Anterior cingulate cortex (tissue), 58 donors: Measurements from ENCODE around the gene RAB22A.

Experiments used
- DNase-seq, 58 donors: peaks; one replicate each; lab custom pipeline; 2025; lab: John Stamatoyannopoulos, UW

The RAB22A gene

DNA sequence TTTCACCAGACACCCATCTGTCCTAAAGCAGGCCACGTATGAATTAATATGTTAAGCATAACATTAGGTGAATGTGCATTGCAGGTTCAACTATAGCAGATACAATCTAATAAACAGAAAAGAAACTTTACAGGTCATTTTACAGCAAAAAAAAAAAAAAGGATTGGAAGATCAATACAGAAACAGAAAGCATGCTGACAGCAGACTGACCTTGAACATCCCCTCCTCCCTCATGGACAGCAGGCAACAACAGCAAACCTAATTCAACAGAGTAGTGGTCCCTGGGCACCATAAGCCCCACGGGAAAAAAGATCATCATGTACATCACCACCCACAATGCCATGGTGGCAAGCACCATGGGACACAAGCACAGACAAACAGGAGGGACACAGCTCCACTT lies 12.1 kb upstream of the RAB22A start:
- no peak for DNase-seq

DNA sequence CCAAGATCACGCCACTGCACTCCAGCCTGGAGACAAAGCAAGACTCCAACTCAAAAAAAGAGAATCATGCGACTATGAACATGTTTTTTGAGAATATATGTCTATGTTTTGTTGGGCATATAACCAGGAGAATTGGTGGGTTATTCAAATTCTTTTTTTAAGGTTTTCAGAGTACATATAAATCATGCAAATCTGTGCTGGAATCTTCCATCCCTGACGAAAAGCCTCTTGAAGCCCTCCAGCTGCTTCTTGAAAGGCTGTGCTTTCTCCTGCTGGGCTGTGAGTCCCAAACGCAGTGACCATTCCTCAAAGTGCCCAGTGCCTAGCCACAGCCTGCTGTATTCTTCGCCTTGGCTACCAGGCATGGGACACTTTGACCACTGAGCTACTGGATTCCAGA lies 9.2 kb upstream of the RAB22A start:
- no peak for DNase-seq

DNA sequence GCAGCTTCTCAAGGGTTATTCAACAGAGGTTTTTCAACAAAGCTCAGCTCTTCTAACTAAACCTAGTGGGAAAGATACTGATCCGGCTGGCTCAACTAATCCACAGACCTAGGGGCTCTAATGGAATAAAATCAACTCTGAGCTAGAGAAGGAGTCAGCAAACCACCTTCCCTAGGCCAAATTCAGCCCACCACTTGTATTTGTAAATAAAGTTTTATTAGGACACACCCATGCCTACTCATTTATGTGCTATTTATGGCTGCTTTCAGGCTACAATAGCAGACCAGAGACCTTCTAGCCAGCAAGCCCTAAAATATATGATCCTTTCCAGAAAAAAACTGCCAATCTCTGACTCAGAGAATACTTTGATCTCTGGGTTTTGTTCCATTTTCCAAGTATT lies 6.0 kb upstream of the RAB22A start:
- DNase-seq, result no peak

GRCh38 chr20:58305061-58305460 lies 4.5 kb upstream of the RAB22A start:
- no peak for DNase-seq

- DNase-seq, result peak in 5 of 58 donors; percentile 3 to 25 (median 7)
These were observed 2.9 kb upstream of the RAB22A start for GRCh38 chr20:58306421-58307261.

DNA sequence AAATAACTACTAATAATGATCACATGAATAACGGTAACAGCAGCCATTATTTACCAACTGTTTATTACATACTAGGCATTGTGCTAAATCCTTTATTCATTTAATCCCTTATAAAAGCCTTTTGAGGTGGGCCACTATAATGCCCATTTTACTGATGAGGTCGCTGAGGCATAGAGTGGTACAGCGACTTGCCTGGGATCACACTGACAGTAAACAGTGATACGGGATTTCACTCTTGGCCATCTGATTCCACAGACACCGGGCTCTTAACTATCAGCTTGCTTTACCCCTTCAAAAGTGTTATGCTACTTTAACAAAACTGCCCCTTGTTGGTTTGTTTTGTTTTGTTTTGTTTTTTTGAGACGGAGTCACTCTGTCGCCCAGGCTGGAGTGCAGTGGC lies 2.2 kb upstream of the RAB22A start:
- DNase-seq, result no peak

- DNase-seq, result no peak
These were observed 1.2 kb upstream of the RAB22A start for GRCh38 chr20:58308290-58308679.

DNA sequence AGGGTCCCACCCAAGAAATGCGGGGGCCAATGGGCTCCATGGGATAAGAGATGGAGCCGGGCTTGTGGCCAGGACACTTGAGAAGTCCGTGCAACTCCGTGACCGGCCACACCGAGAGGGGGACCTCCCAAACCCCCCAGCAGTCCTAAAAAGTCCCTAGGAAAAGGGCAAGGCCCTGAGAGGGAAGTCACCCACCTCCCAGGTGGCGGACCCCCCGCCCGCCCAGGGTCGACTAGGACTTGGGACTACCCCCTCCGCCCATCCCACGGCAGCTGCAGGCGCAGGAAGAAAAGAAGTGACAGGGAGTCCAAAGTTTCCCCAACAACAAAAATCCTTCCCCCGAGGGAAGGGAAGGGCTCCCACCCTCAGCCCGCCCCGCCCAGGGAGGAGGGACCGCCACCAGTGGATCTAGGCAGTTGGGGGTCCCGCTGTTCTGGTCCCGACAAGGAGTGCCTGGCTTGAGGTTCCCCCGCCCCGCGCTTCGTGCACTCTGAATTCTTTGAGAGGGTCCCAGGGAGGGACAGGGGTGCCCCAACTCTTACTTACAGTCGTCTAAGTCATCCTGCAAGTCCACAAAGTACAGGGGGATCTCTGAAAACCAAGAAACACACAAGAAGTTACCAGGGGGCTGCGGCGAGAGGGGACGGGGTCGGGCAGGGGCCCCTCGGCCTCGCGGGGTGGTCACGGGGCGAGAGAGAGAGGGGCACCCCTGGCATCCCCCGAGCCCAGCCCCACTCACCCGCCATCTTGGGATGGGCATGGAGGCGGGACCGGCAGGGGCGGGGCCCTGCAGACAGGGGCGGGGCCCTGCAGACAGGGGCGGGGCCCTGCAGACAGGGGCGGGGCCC lies 611 bp upstream of the RAB22A start:
- DNase-seq, result peak in 42 of 58 donors; percentile 9 to 79 (median 54)

DNA sequence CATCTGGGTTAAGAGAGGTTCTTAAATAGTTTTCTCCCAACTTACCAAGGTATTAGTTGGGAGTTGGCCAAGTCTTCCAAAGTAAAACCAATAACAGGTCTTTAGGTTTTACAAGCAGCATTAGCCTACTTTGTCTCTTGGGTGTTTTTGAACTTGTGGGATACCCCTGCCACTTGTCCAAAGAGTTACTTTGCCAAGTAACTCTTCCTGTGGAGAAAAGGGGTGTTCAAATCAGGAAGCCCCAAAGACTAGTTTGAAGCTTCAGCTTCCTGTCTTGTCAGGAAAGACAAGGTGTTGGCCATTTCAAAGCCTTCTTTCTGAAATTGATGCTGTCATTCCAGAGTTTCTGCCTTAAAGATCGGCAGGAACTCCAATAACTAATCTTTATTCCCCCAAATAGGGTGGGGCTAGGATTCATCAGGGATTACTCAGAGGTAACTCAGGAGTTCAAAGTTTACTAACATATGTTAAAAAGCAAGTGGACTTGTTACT lies 822 bp downstream of the RAB22A start:
- no peak for DNase-seq

DNA sequence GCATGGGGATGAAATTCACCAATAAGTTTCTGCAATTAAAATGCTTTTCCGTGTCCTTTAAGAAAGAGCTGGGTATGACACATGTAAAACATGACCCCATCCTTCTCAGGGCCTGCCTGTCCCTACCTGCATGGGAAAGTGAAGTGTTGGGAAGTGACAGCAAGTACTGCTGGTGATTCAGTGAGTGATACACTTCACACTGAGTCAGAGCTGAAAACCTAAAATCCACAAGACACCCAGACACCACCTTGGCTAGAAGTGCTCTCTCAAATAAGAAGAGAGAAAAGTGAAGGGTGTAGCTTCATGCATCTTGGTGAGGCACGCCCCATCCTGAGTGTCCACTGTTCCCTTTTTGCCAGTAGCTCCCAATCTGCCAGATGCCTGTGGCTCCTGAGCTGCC lies 3.3 kb downstream of the RAB22A start:
- DNase-seq, result no peak

DNA sequence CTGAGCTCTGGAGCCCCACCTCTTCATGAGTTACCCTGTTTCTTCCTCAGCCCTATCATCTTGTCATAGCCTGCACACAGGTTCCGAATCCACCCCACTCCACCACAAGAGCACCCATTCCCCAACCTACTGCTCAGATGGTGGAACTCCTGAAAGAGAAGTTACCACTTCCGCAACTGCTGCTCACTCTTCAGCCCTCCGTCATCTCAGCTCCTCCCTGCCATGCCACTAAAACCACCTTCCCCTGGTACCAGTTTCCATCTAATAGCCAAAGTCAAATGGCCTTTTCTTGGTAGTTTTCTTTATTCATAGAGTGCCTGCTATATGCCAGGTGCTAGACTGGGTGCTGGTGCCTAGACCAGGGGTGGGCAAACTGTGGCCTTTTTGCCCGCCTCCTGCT lies 3.9 kb downstream of the RAB22A start:
- no peak for DNase-seq

DNA sequence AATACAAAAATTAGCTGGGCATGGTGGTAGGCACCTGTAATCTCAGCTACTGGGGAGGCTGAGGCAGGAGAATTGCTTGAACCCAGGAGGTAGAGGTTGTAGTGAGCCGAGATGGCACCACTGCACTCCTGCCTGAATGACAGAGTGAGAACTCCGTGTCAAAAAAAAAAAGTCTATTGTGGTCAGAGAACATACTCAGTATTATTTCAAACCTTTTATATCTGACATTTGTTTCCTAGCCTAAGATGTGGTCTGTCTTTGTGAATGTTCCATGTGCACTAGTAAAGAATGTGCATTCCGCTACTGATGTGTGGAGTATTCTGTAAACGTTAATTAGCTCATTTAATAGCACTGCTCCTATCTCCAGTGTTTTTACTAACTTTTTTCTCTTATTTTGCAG lies 11.7 kb downstream of the RAB22A start:
- DNase-seq, result no peak

DNA sequence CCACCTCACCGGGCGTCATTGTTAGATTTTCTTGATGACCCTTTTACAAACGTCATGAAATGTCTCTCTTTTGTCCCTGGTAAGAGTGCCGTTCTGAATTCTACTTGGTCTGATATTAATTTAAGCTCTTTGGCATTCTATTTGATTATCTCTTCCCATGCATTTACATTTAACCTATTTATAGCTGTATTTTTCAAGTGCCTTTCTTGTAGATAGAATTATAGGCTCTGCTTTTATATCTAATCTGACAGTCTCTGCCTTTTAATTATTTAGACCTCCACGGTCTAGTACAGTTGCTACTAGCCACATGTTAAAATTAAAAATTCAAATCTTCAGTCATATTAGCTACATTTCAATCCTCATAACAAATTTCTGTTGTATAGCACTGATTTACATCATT lies 12.6 kb downstream of the RAB22A start:
- no peak for DNase-seq

- DNase-seq, result no peak
These were observed 16.4 kb downstream of the RAB22A start for GRCh38 chr20:58325912-58326311.

DNA sequence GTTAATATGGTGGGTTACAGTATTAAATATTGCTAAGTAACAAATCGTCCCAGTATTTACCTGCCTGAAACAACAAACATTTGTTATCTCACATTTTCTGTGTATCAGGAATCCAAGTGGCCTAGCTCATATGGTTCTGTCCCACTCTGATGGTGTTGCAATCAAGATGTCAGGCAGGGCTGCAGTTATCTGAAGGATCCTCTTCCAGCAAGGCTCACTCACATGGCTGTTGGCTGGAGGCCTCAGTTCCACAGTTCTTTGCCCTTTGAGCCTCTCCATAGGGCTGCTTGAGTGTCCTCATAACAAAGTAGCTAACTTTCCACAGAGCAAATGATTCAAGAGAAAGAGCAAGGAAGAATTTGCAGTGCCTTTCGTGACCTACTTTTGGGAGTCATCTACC lies 17.7 kb downstream of the RAB22A start:
- no peak for DNase-seq

- DNase-seq, result no peak
These were observed 19.3 kb downstream of the RAB22A start for GRCh38 chr20:58328836-58329235.

DNA sequence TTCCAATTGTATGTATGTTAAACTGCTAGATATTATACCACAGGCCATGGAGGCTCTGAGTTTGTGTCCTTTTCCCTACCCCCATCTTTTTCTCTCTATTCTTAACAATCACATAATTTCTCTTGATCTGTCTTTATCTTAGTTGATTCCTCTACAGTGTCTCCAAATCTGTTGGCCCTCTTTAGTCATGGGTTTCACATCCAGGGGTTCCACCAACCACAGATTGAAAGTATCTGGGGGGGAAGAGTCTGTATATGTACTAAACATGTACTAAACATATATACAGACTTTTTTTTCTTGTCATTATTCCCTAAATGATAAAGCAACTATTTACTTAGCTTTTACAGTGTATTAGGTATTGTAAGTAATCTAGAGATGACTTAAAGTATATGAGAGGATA lies 20.2 kb downstream of the RAB22A start:
- no peak for DNase-seq

- DNase-seq, result no peak
These were observed 20.7 kb downstream of the RAB22A start for GRCh38 chr20:58330249-58330648.

GRCh38 chr20:58330687-58331086 lies 21.2 kb downstream of the RAB22A start:
- DNase-seq, result peak in 1 of 58 donors; percentile 1

- DNase-seq, result no peak
These were observed 22.5 kb downstream of the RAB22A start for GRCh38 chr20:58331961-58332551.

DNA sequence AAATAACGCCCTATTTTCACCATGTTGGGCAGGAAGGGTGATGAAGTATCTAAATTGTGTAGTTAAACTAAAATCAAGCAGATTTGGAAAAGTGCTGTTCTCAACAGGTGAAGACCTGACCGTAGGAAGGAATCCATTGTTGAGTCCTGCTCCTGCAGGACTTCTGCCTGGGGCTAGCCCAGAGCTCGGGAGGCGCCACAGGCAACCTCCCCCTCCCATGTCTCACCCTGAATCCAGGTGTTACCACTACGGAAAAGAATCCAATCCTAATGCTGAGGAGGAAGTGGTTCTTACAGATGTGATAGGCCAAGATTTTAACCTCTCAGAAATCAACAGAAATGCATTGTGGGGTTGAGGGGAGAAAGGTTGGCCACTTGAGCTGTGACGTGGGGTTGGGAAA lies 30.2 kb downstream of the RAB22A start:
- DNase-seq, result no peak
